H9 (cell line): ENCODE measurements around the gene GALNT17. TPM values are rescaled to one million over a fixed set of nuclear protein-coding genes. Genes with fewer than 3 reads are reported as not detected.

ENCODE experiments used
- DNase-seq: peaks from one replicate; pipeline ENCODE4 v3.0.0-alpha.2; 2017
- H2AFZ ChIP-seq: one replicate; pipeline ENCODE4 v1.6.1; 2013; ENCODE audit warnings: mild to moderate bottlenecking, low read length, control low read depth, moderate library complexity
- H2AK5ac ChIP-seq: 2 replicates; pipeline ENCODE4 v1.6.1; 2013; ENCODE audit warnings: low read length, control low read depth, mixed read lengths; ENCODE audit not compliant: insufficient read length
- H2BK120ac ChIP-seq: one replicate; pipeline ENCODE4 v1.6.1; 2013; ENCODE audit warnings: low read depth, mild to moderate bottlenecking, low read length, control low read depth, inconsistent platforms; ENCODE audit not compliant: poor library complexity, severe bottlenecking
- H2BK12ac ChIP-seq: 2 replicates; pipeline ENCODE4 v1.6.1; 2013; ENCODE audit warnings: low read length, control low read depth, mixed read lengths, low read depth; ENCODE audit not compliant: insufficient read length
- H2BK15ac ChIP-seq: 2 replicates; pipeline ENCODE4 v1.6.1; 2013; ENCODE audit warnings: low read depth, low read length, control low read depth
- H2BK20ac ChIP-seq: one replicate; pipeline ENCODE4 v1.6.1; 2013; ENCODE audit warnings: low read depth, mild to moderate bottlenecking, low read length, control low read depth, inconsistent platforms; ENCODE audit not compliant: poor library complexity, severe bottlenecking
- H2BK5ac ChIP-seq: 2 replicates; pipeline ENCODE4 v1.6.1; 2013; ENCODE audit warnings: low read length, control low read depth, mixed read lengths; ENCODE audit not compliant: insufficient read length
- H3K14ac ChIP-seq: 2 replicates; pipeline ENCODE4 v1.6.1; 2013; ENCODE audit warnings: low read length, control low read depth; ENCODE audit not compliant: insufficient read depth
- H3K18ac ChIP-seq: 2 replicates; pipeline ENCODE4 v1.6.1; 2013; ENCODE audit warnings: low read depth, mild to moderate bottlenecking, mixed read lengths, low read length, control low read depth; ENCODE audit not compliant: insufficient read length
- H3K23ac ChIP-seq: 2 replicates; pipeline ENCODE4 v1.6.1; 2013; ENCODE audit warnings: low read length, control low read depth, mixed read lengths, low read depth; ENCODE audit not compliant: insufficient read length
- H3K23me2 ChIP-seq: 2 replicates; pipeline ENCODE4 v1.6.1; 2013; ENCODE audit warnings: low read depth, mild to moderate bottlenecking, mixed read lengths, low read length, control low read depth; ENCODE audit not compliant: insufficient read length, poor library complexity, severe bottlenecking
- H3K27ac ChIP-seq: 2 replicates; pipeline ENCODE4 v1.5.1; 2013; ENCODE audit warnings: low read length, control low read depth, mixed read lengths, low read depth; ENCODE audit not compliant: insufficient read length
- H3K27me3 ChIP-seq: 2 replicates; pipeline ENCODE4 v1.6.1; 2013; ENCODE audit warnings: low read length, control low read depth, inconsistent platforms; ENCODE audit not compliant: insufficient read depth
- H3K4ac ChIP-seq: 2 replicates; pipeline ENCODE4 v1.6.1; 2013; ENCODE audit warnings: low read depth, mild to moderate bottlenecking, control low read depth, inconsistent platforms, low read length, moderate library complexity
- H3K4me1 ChIP-seq: 2 replicates; pipeline ENCODE4 v1.6.1; 2013; ENCODE audit warnings: low read length, control low read depth, inconsistent platforms; ENCODE audit not compliant: insufficient read depth
- H3K4me2 ChIP-seq: 2 replicates; pipeline ENCODE4 v1.6.1; 2013; ENCODE audit warnings: low read length, control low read depth, mixed read lengths; ENCODE audit not compliant: insufficient read length, insufficient read depth
- H3K56ac ChIP-seq: 2 replicates; pipeline ENCODE4 v1.6.1; 2013; ENCODE audit warnings: low read depth, mild to moderate bottlenecking, mixed read lengths, low read length, control low read depth; ENCODE audit not compliant: insufficient read length
- H3K79me1 ChIP-seq: 2 replicates; pipeline ENCODE4 v1.6.1; 2013; ENCODE audit warnings: low read depth, mild to moderate bottlenecking, moderate library complexity, low read length, control low read depth, inconsistent platforms; ENCODE audit not compliant: insufficient read depth, poor library complexity, severe bottlenecking
- H3K79me2 ChIP-seq: 2 replicates; pipeline ENCODE4 v1.6.1; 2013; ENCODE audit warnings: low read length, control low read depth, inconsistent platforms; ENCODE audit not compliant: insufficient read depth
- H3K9ac ChIP-seq: 2 replicates; pipeline ENCODE4 v1.6.1; 2013; ENCODE audit warnings: low read length, control low read depth, mixed read lengths; ENCODE audit not compliant: insufficient read length; ENCODE audit errors: extremely low read depth
- H3K9me3 ChIP-seq: one replicate; pipeline ENCODE4 v1.6.1; 2013; ENCODE audit warnings: low read depth, low read length, inconsistent platforms; ENCODE audit not compliant: control insufficient read depth
- H3T11ph ChIP-seq: one replicate; pipeline ENCODE4 v1.6.1; 2013; ENCODE audit warnings: mild to moderate bottlenecking, low read length, control low read depth, inconsistent platforms
- H4K20me1 ChIP-seq: one replicate; pipeline ENCODE4 v1.6.1; 2013; ENCODE audit not compliant: control insufficient read depth, insufficient read length, insufficient read depth
- H4K5ac ChIP-seq: 2 replicates; pipeline ENCODE4 v1.6.1; 2013; ENCODE audit warnings: low read depth, mild to moderate bottlenecking, mixed read lengths, low read length, control low read depth; ENCODE audit not compliant: insufficient read length
- H4K8ac ChIP-seq: replicated peaks from 2 replicates; pipeline ENCODE4 v1.6.1; 2013; ENCODE audit warnings: low read length, control low read depth, mixed read lengths, low read depth; ENCODE audit not compliant: insufficient read length
- H4K91ac ChIP-seq: 2 replicates; pipeline ENCODE4 v1.6.1; 2013; ENCODE audit warnings: low read depth, mild to moderate bottlenecking, moderate library complexity, mixed read lengths, low read length, control low read depth; ENCODE audit not compliant: insufficient read length
- H3K27ac Mint-ChIP-seq, 3 experiments: 2 replicates in 2 of 3; 3 replicates in 1 of 3; pipeline ENCODE4 v1.8.0; 2020 to 2021; ENCODE audit warnings: mixed read lengths in 3 of 3, mild to moderate bottlenecking in 1 of 3, moderate library complexity in 1 of 3
- H3K27me3 Mint-ChIP-seq: 2 replicates; pipeline ENCODE4 v1.8.0; 2021; ENCODE audit warnings: low read depth, mild to moderate bottlenecking, moderate library complexity, mixed read lengths
- H3K36me3 Mint-ChIP-seq, 3 experiments: 2 replicates in 2 of 3; 3 replicates in 1 of 3; pipeline ENCODE4 v1.8.0; 2020 to 2021; ENCODE audit warnings: low read depth in 3 of 3, mixed read lengths in 3 of 3; ENCODE audit not compliant: insufficient read depth in 1 of 3
- H3K4me1 Mint-ChIP-seq, 2 experiments: 2 replicates each; pipeline ENCODE4 v1.8.0; 2020; ENCODE audit warnings: mixed read lengths in 2 of 2
- H3K4me3 Mint-ChIP-seq, 2 experiments: 2 replicates in 1 of 2; 3 replicates in 1 of 2; pipeline ENCODE4 v1.8.0; 2020 to 2021; ENCODE audit warnings: mild to moderate bottlenecking in 2 of 2, mixed read lengths in 2 of 2, moderate library complexity in 1 of 2
- H3K9me3 Mint-ChIP-seq, 2 experiments: 2 replicates in 1 of 2; 3 replicates in 1 of 2; pipeline ENCODE4 v1.8.0; 2020; ENCODE audit warnings: mild to moderate bottlenecking in 2 of 2, mixed read lengths in 2 of 2, moderate library complexity in 1 of 2
- CTCF ChIP-seq: fragments of 200-600 bp; sonication (generic); conservative IDR thresholded peaks from 3 replicates; pipeline ENCODE4 v1.8.0; 2021; ENCODE audit warnings: antibody characterized with exemption, mild to moderate bottlenecking
- WGBS: extraction: QIAGEN DNeasy Blood & Tissue Kit; methylation state at CpG from one replicate; pipeline ENCODE4 v1.1.7; 2013; ENCODE audit warnings: missing lambda C conversion rate, low lambda C conversion rate, mixed read lengths; ENCODE audit not compliant: insufficient read length; ENCODE audit errors: extremely low coverage; 5-methylcytosine and 5-hydroxymethylcytosine counted together
- total RNA-seq: library from RNA; stranded (reverse); gene quantifications from 2 replicates; pipeline ENCODE4 v1.2.1, GENCODE V29; 2021

The GALNT17 gene
- total RNA-seq, 1 experiment from 2014 or later = 43.2 TPM

GRCh38 chr7:71237945-71238344 is 106.0 kb downstream of the GALNT17 start:
- H3K79me2 ChIP-seq = peaks cover 18% of the 10 kb centered on the region; the same call in 1 of the 2 replicates
- no CpG with 5 or more reads among the region's 2 CpGs for WGBS

More at GRCh38 chr7:71237945-71238344, 106.0 kb downstream of the GALNT17 start:
- H2BK5ac ChIP-seq = no peak overlapping the region
- no peak overlapping the region for H3K56ac ChIP-seq
- no peaks in the 10 kb centered on the region for H3K27me3 Mint-ChIP-seq
- H3K36me3 Mint-ChIP-seq = peaks cover 19 to 23% (median 21%) of the 10 kb centered on the region in 3 experiments
- H2BK20ac ChIP-seq = no peak overlapping the region
- H3K9me3 ChIP-seq = no peaks in the 10 kb centered on the region
- peak overlapping the region in 1 of 2 experiments; percentile 24; a peak in 1 of 5 replicates for H3K4me3 Mint-ChIP-seq
- no peak overlapping the region for H3K4ac ChIP-seq
- no peak overlapping the region for H3K18ac ChIP-seq
- no peak overlapping the region for H4K8ac ChIP-seq
- no peak overlapping the region for H2BK12ac ChIP-seq
- no peak overlapping the region for H4K5ac ChIP-seq
- H3K9ac ChIP-seq = no peak overlapping the region
- no peaks in the 10 kb centered on the region for H4K20me1 ChIP-seq
- H2AFZ ChIP-seq = no peak overlapping the region
- H3K79me1 ChIP-seq = peaks cover 7% of the 10 kb centered on the region
- H3K23ac ChIP-seq = no peak overlapping the region
- no peak overlapping the region for H2AK5ac ChIP-seq
- H3K27ac Mint-ChIP-seq = peak overlapping the region; percentile 41 to 94 (median 69); a peak in 5 of 7 replicates
- H3K27ac ChIP-seq = no peak overlapping the region
- H4K91ac ChIP-seq = no peak overlapping the region
- H3K4me2 ChIP-seq = no peak overlapping the region
- H3K4me1 Mint-ChIP-seq = peaks cover 41 to 47% of the 10 kb centered on the region in 2 experiments
- no peaks in the 10 kb centered on the region for H3K23me2 ChIP-seq
- peak; percentile 48 for DNase-seq
- peak; percentile 26; the same call in 1 of the 3 replicates for TF ChIP-seq CTCF
- H3K14ac ChIP-seq = no peak overlapping the region
- no peak overlapping the region for H2BK15ac ChIP-seq
- no peak overlapping the region for H3T11ph ChIP-seq
- peaks cover 0 to 3% of the 10 kb centered on the region in 2 experiments; a peak in 1 of 5 replicates for H3K9me3 Mint-ChIP-seq
- no peaks in the 10 kb centered on the region for H3K27me3 ChIP-seq
- peaks cover 4% of the 10 kb centered on the region; the same call in 1 of the 2 replicates for H3K4me1 ChIP-seq
- H2BK120ac ChIP-seq = no peak overlapping the region
